Fibroblast of lung (primary cell): Measurements from ENCODE around the gene ZFR2. TPM values are rescaled to one million over a fixed set of nuclear protein-coding genes. Genes with fewer than 3 reads are reported as not detected.

Experiments used
- DNase-seq, 2 donors: peaks; one replicate each; pipeline versions ENCODE4 v3.0.0 to v3.0.0-alpha.2; 2010; ENCODE audit warnings: low read depth in 2 of 2
- H2AFZ ChIP-seq: 2 replicates; pipeline ENCODE4 v1.5.1; 2012; ENCODE audit warnings: low read length, control low read depth, inconsistent platforms
- H3K27ac ChIP-seq: 2 replicates; pipeline ENCODE4 v1.5.1; 2011; ENCODE audit warnings: low read length, control low read depth; ENCODE audit not compliant: insufficient read depth
- H3K27me3 ChIP-seq: 2 replicates; pipeline ENCODE4 v1.5.1; 2011; ENCODE audit warnings: mild to moderate bottlenecking, low read length; ENCODE audit not compliant: control insufficient read depth, insufficient read depth
- H3K36me3 ChIP-seq: 2 replicates; pipeline ENCODE4 v1.5.1; 2011; ENCODE audit warnings: low read length; ENCODE audit not compliant: control insufficient read depth, insufficient read depth
- H3K4me1 ChIP-seq: 2 replicates; pipeline ENCODE4 v1.5.1; 2011; ENCODE audit warnings: low read length; ENCODE audit not compliant: control insufficient read depth, insufficient read depth; ENCODE audit errors: extremely low read depth
- H3K4me2 ChIP-seq: 2 replicates; pipeline ENCODE4 v1.5.1; 2011; ENCODE audit warnings: low read length, control low read depth; ENCODE audit not compliant: insufficient read depth; ENCODE audit errors: extremely low read depth
- H3K4me3 ChIP-seq, 4 experiments: fragments of 200-600 bp in 1 of 4; sonication (generic) in 1 of 4; replicated peaks in 1 of 4; 2 replicates each; pipeline ENCODE4 v1.5.1; 2011 to 2016; ENCODE audit warnings: low read length in 4 of 4, low read depth in 3 of 4, mild to moderate bottlenecking in 3 of 4, control low read depth in 2 of 4, inconsistent platforms in 1 of 4, mixed read lengths in 1 of 4; ENCODE audit not compliant: insufficient read depth in 1 of 4; ENCODE audit errors: control extremely low read depth in 1 of 4
- H3K79me2 ChIP-seq: 2 replicates; pipeline ENCODE4 v1.5.1; 2012; ENCODE audit warnings: mild to moderate bottlenecking, low read length, inconsistent platforms; ENCODE audit not compliant: control insufficient read depth, insufficient read depth
- H3K9ac ChIP-seq: 2 replicates; pipeline ENCODE4 v1.5.1; 2011; ENCODE audit warnings: mild to moderate bottlenecking, low read length, control low read depth; ENCODE audit not compliant: insufficient read depth
- H3K9me3 ChIP-seq: 2 replicates; pipeline ENCODE4 v1.5.1; 2012; ENCODE audit warnings: low read depth, low read length; ENCODE audit not compliant: control insufficient read depth, insufficient read depth
- H4K20me1 ChIP-seq: 2 replicates; pipeline ENCODE4 v1.5.1; 2011; ENCODE audit warnings: low read length; ENCODE audit not compliant: control insufficient read depth, insufficient read depth; ENCODE audit errors: extremely low read depth
- CTCF ChIP-seq, 2 donors: IDR thresholded peaks in 1 of 2; conservative IDR thresholded peaks in 1 of 2; 1 replicate in 1 of 2; 2 replicates in 1 of 2; pipeline ENCODE4 v1.5.1; 2011 to 2012; ENCODE audit warnings: low read length in 2 of 2, control low read depth in 1 of 2, inconsistent platforms in 1 of 2, low read depth in 1 of 2, mild to moderate bottlenecking in 1 of 2
- EZH2 ChIP-seq: IDR thresholded peaks from 2 replicates; pipeline ENCODE4 v1.5.1; 2012; ENCODE audit warnings: low read length, control low read depth, mild to moderate bottlenecking; ENCODE audit errors: missing control alignments
- polyA plus RNA-seq, 2 donors: library from polyadenylated mRNA; depleted of rRNA in 1 of 2; stranded (reverse) in 1 of 2; unstranded in 1 of 2; fragments of >200 nt; gene quantifications; 2 replicates each; pipeline ENCODE4 v1.2.1, GENCODE V29; 2011 to 2012; ENCODE audit warnings: missing spikeins in 1 of 2
- total RNA-seq: library from RNA; depleted of rRNA; stranded (reverse); fragments of >200 nt; gene quantifications from 2 replicates; pipeline ENCODE4 v1.2.1, GENCODE V29; 2014

ZFR2 gene
- total and polyA plus RNA-seq, 2 donors (not counting 1 experiment from before 2014, with no cell fraction given) = not detected

DNA sequence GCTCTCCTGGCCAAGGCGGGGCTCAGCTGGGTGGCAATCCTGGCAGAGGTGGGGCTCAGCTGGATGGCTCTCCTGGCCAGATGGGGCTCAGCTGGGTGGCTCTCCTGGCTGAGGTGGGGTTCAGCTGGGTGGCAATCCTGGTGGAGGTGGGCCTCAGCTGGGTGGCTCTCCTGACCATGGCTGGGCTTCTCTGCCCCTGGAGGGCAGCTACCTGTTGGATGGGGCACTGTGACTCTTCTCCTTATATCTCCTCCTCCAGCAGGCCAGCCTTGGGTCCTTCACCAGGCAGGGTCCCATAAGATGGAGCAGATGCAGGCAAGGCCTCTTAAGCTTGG lies 16.7 kb downstream of the ZFR2 start:
- TF ChIP-seq CTCF (conservative IDR thresholded peaks at IDR 0.05 in 1 of 2, IDR thresholded peaks at IDR 0.05 in 1 of 2; ENCODE audit: low read depth in 1 of 2, low read length in 2 of 2) (no peak), EZH2 (no peak)
- no peak for DNase-seq
- no peak overlapping the region for H3K27ac ChIP-seq

DNA sequence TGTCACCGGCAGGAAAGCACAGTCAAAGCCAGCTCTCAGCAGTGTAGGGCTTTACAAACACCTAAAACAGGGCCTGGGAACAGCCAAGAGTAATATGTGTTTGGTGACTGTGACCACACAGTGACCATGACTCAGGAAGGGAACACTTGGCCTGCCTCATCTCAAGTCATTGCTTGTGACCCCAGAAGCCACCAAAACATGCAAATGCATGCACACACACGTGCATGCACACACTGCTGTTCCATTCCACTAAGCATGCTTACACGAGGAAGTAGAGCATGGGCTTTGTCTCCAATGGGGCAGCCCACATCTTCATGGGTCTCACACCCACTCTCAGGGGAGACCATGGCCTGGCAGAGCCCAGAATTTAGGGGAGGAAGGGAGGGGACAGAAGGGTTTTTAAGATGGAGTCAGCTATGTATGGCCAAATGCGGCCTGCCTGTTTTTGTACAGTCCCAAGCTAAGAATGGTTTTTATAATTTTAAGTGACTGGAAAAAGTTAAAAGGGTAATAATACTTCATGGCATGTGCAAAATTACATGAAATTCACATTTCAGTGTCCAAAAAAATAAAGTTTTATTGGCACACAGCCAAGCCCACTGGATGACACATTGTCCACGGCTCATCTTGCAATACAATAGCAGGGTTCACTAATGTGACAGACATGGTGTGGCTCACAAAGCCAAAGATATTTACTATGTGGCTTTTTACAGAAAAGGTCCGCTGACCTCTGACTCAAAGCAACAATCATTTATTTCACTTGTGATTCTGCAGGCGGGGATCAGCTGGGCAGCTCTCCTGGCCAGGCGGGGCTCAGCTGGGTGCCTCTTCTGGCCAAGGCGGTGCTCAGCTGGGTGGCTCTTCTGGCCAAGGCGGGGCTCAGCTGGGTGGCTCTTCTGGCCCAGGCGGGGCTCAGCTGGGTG lies 17.3 kb downstream of the ZFR2 start:
- H3K79me2 ChIP-seq = no peaks in the 10 kb centered on the region
- no peaks in the 10 kb centered on the region for H3K36me3 ChIP-seq
- H3K9ac ChIP-seq = no peak overlapping the region
- no peak for TF ChIP-seq EZH2
- no peak for TF ChIP-seq CTCF (conservative IDR thresholded peaks at IDR 0.05 in 1 of 2, IDR thresholded peaks at IDR 0.05 in 1 of 2; ENCODE audit: low read depth in 1 of 2, low read length in 2 of 2)
- H3K4me3 ChIP-seq = no peak overlapping the region
- peak; percentile 3 to 36 for DNase-seq
- H3K27me3 ChIP-seq = no peaks in the 10 kb centered on the region
- H4K20me1 ChIP-seq = no peaks in the 10 kb centered on the region
- no peaks in the 10 kb centered on the region for H3K4me1 ChIP-seq
- no peak overlapping the region for H2AFZ ChIP-seq
- no peak overlapping the region for H3K4me2 ChIP-seq
- H3K9me3 ChIP-seq = no peaks in the 10 kb centered on the region
- H3K27ac ChIP-seq = no peak overlapping the region

More for the DNA sequence above, 16.7 kb downstream of the ZFR2 start:
- Histone ChIP-seq H3K9me3 (no peaks in the 10 kb centered on the region), H3K9ac (no peak overlapping the region), H2AFZ (no peak overlapping the region), H4K20me1 (no peaks in the 10 kb centered on the region), H3K4me2 (no peak overlapping the region), H3K79me2 (no peaks in the 10 kb centered on the region), H3K36me3 (no peaks in the 10 kb centered on the region), H3K4me1 (no peaks in the 10 kb centered on the region), H3K4me3 (no peak overlapping the region), H3K27me3 (no peaks in the 10 kb centered on the region)

GRCh38 chr19:3850320-3850972 lies 18.4 kb downstream of the ZFR2 start:
- no peaks in the 10 kb centered on the region for H3K9me3 ChIP-seq
- H3K4me3 ChIP-seq = no peak overlapping the region
- H3K36me3 ChIP-seq = no peaks in the 10 kb centered on the region
- no peak overlapping the region for H2AFZ ChIP-seq
- H4K20me1 ChIP-seq = no peaks in the 10 kb centered on the region
- no peak overlapping the region for H3K4me2 ChIP-seq
- H3K27me3 ChIP-seq = no peaks in the 10 kb centered on the region
- no peak for TF ChIP-seq EZH2
- no peak for TF ChIP-seq CTCF (conservative IDR thresholded peaks at IDR 0.05 in 1 of 2, IDR thresholded peaks at IDR 0.05 in 1 of 2; ENCODE audit: low read depth in 1 of 2, low read length in 2 of 2)
- DNase-seq = no peak
- no peaks in the 10 kb centered on the region for H3K79me2 ChIP-seq
- no peaks in the 10 kb centered on the region for H3K4me1 ChIP-seq
- no peak overlapping the region for H3K9ac ChIP-seq
- H3K27ac ChIP-seq = no peak overlapping the region
